GM19351 (cell line): Measurements from ENCODE around the gene SMARCD1.
"Not testable (repeated sequence)": the region's sequence is repeated elsewhere in the genome, so short reads cannot be mapped to it uniquely, and the experiment has no call there.

ENCODE experiments used
- ATAC-seq: cut with Tn5 transposase; IDR thresholded peaks from one replicate; pipeline ENCODE4 v1.9.1; 2021; ENCODE audit warnings: mild to moderate bottlenecking, moderate library complexity; ENCODE audit not compliant: unreplicated experiment

Gene SMARCD1

GRCh38 chr12:50074936-50075807 is 10.0 kb upstream of the SMARCD1 start:
- peak; percentile 92 for ATAC-seq

- no peak for ATAC-seq
Measured at GRCh38 chr12:50075808-50076170, 9.4 kb upstream of the SMARCD1 start.

- no peak for ATAC-seq
Measured at GRCh38 chr12:50077099-50077498, 8.0 kb upstream of the SMARCD1 start.

- ATAC-seq = no peak
Measured at GRCh38 chr12:50078281-50078680, 6.9 kb upstream of the SMARCD1 start.

- ATAC-seq = no peak
Measured at GRCh38 chr12:50079771-50080170, 5.4 kb upstream of the SMARCD1 start.

- no peak for ATAC-seq
Measured at GRCh38 chr12:50081096-50081808, 3.9 kb upstream of the SMARCD1 start.

GRCh38 chr12:50082644-50083043 is 2.5 kb upstream of the SMARCD1 start:
- no peak for ATAC-seq

- ATAC-seq = no peak
Measured at GRCh38 chr12:50083301-50083700, 1.8 kb upstream of the SMARCD1 start.

- ATAC-seq = not testable (repeated sequence)
Measured at GRCh38 chr12:50084409-50084774, 750 bp upstream of the SMARCD1 start.

GRCh38 chr12:50085615-50086072 is 502 bp downstream of the SMARCD1 start:
- peak; percentile 14 for ATAC-seq

- no peak for ATAC-seq
Measured at GRCh38 chr12:50086148-50086547, 1.0 kb downstream of the SMARCD1 start.

- ATAC-seq = no peak
Measured at GRCh38 chr12:50087151-50087550, 2.0 kb downstream of the SMARCD1 start.

- ATAC-seq = no peak
Measured at GRCh38 chr12:50087995-50088394, 2.9 kb downstream of the SMARCD1 start.

- ATAC-seq = no peak
Measured at GRCh38 chr12:50088577-50089335, 3.6 kb downstream of the SMARCD1 start.

GRCh38 chr12:50089730-50090129 is 4.6 kb downstream of the SMARCD1 start:
- ATAC-seq = no peak

GRCh38 chr12:50090391-50090790 is 5.2 kb downstream of the SMARCD1 start:
- ATAC-seq = no peak

GRCh38 chr12:50097952-50098351 is 12.8 kb downstream of the SMARCD1 start:
- no peak for ATAC-seq

GRCh38 chr12:50099302-50100008 is 14.3 kb downstream of the SMARCD1 start:
- no peak for ATAC-seq

- no peak for ATAC-seq
Measured at GRCh38 chr12:50100561-50100960, 15.4 kb downstream of the SMARCD1 start.

- ATAC-seq = no peak
Measured at GRCh38 chr12:50101663-50102062, 16.5 kb downstream of the SMARCD1 start.

- ATAC-seq = no peak
Measured at GRCh38 chr12:50102131-50102531, 17.0 kb downstream of the SMARCD1 start.
